GM12878 (cell line): ENCODE data around the gene PID1. TPM values are rescaled to one million over a fixed set of nuclear protein-coding genes. Genes with fewer than 3 reads are reported as not detected.

Experiments
- ATAC-seq: fragments of 200-7000 bp; cut with Tn5 transposase; 3 replicates; pipeline ENCODE4 v1.9.1; 2020; ENCODE audit warnings: mild to moderate bottlenecking, moderate library complexity
- BruUV-seq: library from RNA; stranded (reverse); fragments of 400-500 nt; replicated peaks from 2 replicates; lab custom pipeline; 2021; lab: Mats Ljungman, UMichigan
- CTCF ChIA-PET: fragments of 300-600 bp; sonication (Branson Sonifier 250); formaldehyde crosslinking; extraction: SDS; loops from one replicate; lab custom pipeline; 2021; ENCODE audit warnings: inconsistent platforms; lab: Yijun Ruan, JAX
- POLR2A ChIA-PET: fragments of 350-600 bp; formaldehyde crosslinking; extraction: SDS; loops from one replicate; lab custom pipeline; 2021; ENCODE audit warnings: inconsistent platforms; lab: Charles Lee
- RAD21 ChIA-PET: fragments of 300-600 bp; sonication (Branson Sonifier 250); formaldehyde crosslinking; loops from one replicate; lab custom pipeline; 2023; ENCODE audit warnings: antibody characterized with exemption; ENCODE audit not compliant: unreplicated experiment; lab: Charles Lee
- SMC1A ChIA-PET: fragments of 300-600 bp; sonication (Branson Sonifier 250); formaldehyde crosslinking; loops from one replicate; lab custom pipeline; 2023; ENCODE audit not compliant: unreplicated experiment, uncharacterized antibody; lab: Charles Lee
- DNase-seq: peaks from one replicate; pipeline ENCODE4 v3.0.0-alpha.2; 2011; ENCODE audit warnings: low read depth, low spot score
- FAIRE-seq: peaks from 3 replicates; lab custom pipeline; 2011; peaks lifted over from hg19 to GRCh38; lab: Jason Lieb, UNC
- H2AFZ ChIP-seq: 2 replicates; pipeline ENCODE4 v1.6.0; 2011; ENCODE audit warnings: low read depth, low read length, control low read depth; ENCODE audit not compliant: control insufficient read depth
- H3K27ac ChIP-seq: 2 replicates; pipeline ENCODE4 v1.5.1; 2011; ENCODE audit warnings: control low read depth; ENCODE audit not compliant: control insufficient read depth, insufficient read depth
- H3K27me3 ChIP-seq, 2 experiments: replicated peaks in 1 of 2; 2 replicates each; pipeline versions ENCODE4 v1.6.0 to v1.6.1; 2011; ENCODE audit warnings: low read length in 1 of 2; ENCODE audit not compliant: control insufficient read depth in 2 of 2, insufficient read depth in 2 of 2
- H3K36me3 ChIP-seq, 2 experiments: 2 replicates each; pipeline ENCODE4 v1.5.1; 2011; ENCODE audit warnings: low read length in 1 of 2; ENCODE audit not compliant: control insufficient read depth in 2 of 2, insufficient read depth in 2 of 2
- H3K4me1 ChIP-seq: 2 replicates; pipeline ENCODE4 v1.6.1; 2011; ENCODE audit warnings: mild to moderate bottlenecking, low read length, moderate library complexity, mixed read lengths; ENCODE audit not compliant: control insufficient read depth, insufficient read depth
- H3K4me2 ChIP-seq: 2 replicates; pipeline ENCODE4 v1.6.0; 2011; ENCODE audit warnings: control low read depth; ENCODE audit not compliant: control insufficient read depth, insufficient read depth
- H3K4me3 ChIP-seq: fragments of 200-600 bp; sonication (generic); 2 replicates; pipeline ENCODE4 v1.5.1; 2016
- H3K79me2 ChIP-seq: 2 replicates; pipeline ENCODE4 v1.6.0; 2011; ENCODE audit warnings: low read length; ENCODE audit not compliant: control insufficient read depth, insufficient read depth
- H3K9ac ChIP-seq: 2 replicates; pipeline ENCODE4 v1.8.0; 2011; ENCODE audit warnings: low read length, control low read depth, mixed read lengths; ENCODE audit not compliant: control insufficient read depth, insufficient read depth
- H3K9me3 ChIP-seq: replicated peaks from 3 replicates; pipeline ENCODE4 v1.5.1; 2011; ENCODE audit warnings: mild to moderate bottlenecking, low read length; ENCODE audit not compliant: control insufficient read depth, insufficient read depth
- H4K20me1 ChIP-seq: 2 replicates; pipeline ENCODE4 v1.6.0; 2011; ENCODE audit not compliant: control insufficient read depth, insufficient read depth
- ATF7 ChIP-seq: fragments of 450-650 bp; IDR thresholded peaks from 2 replicates; pipeline ENCODE4 v1.6.1; 2016; ENCODE audit warnings: low read depth, mild to moderate bottlenecking
- CHD4 ChIP-seq: fragments of 200-600 bp; sonication (generic); IDR thresholded peaks from 2 replicates; pipeline ENCODE4 v1.6.1; 2016; ENCODE audit warnings: mild to moderate bottlenecking
- HDAC2 ChIP-seq: fragments of 200-600 bp; sonication (generic); IDR thresholded peaks from 2 replicates; pipeline ENCODE4 v1.6.1; 2017
- POLR2A ChIP-seq: IDR thresholded peaks from 2 replicates; pipeline ENCODE4 v1.6.1; 2011; ENCODE audit warnings: low read depth, mild to moderate bottlenecking, low read length
- POLR2AphosphoS2 ChIP-seq: IDR thresholded peaks from 2 replicates; pipeline ENCODE4 v1.6.1; 2011; ENCODE audit warnings: low read depth, mild to moderate bottlenecking, low read length, improper control_type of control experiment, moderate library complexity
- RELA ChIP-seq: fragments of 450-650 bp; IDR thresholded peaks from 2 replicates; pipeline ENCODE4 v1.8.0; 2014; ENCODE audit warnings: borderline replicate concordance; ENCODE audit not compliant: partially characterized antibody
- SMC3 ChIP-seq: IDR thresholded peaks from 2 replicates; pipeline ENCODE4 v1.6.1; 2011; ENCODE audit warnings: low read length, improper control_type of control experiment, borderline replicate concordance
- ZNF217 ChIP-seq: fragments of 450-650 bp; IDR thresholded peaks from 2 replicates; pipeline ENCODE4 v1.6.1; 2017; ENCODE audit warnings: antibody characterized with exemption, mild to moderate bottlenecking
- ZNF687 ChIP-seq: fragments of 450-650 bp; IDR thresholded peaks from 2 replicates; pipeline ENCODE4 v1.6.1; 2017; ENCODE audit warnings: mild to moderate bottlenecking, moderate library complexity
- ZSCAN29 ChIP-seq: fragments of 450-650 bp; IDR thresholded peaks from 2 replicates; pipeline ENCODE4 v1.6.1; 2017; ENCODE audit warnings: mild to moderate bottlenecking, moderate library complexity
- in situ Hi-C: fragments of 300-500 bp; cut with MboI; formaldehyde crosslinking; loops from 9 replicates; pipeline ENCODE4 v1.14.3; 2018; ENCODE audit warnings: mixed read lengths
- intact Hi-C: fragments of 100-400 bp; cut with micrococcal nuclease; formaldehyde crosslinking; loops from one replicate; pipeline ENCODE4 v1.14.2; 2022; ENCODE audit not compliant: unreplicated experiment
- polyA plus RNA-seq, 11 experiments: library from polyadenylated mRNA; depleted of rRNA in 4 of 11; unstranded in 6 of 11; stranded (reverse) in 5 of 11; fragments of >200 nt; fragmentation: Nextera tagmentation in 4 of 11; fragmentation: Illumina TruSeq in 1 of 11; extraction: Ambion mirVana in 4 of 11; extraction: Trizol in 1 of 11; gene quantifications; 1 replicate in 1 of 11; 2 replicates in 10 of 11; pipeline versions ENCODE4 v1.2.1 to v1.2.3, GENCODE V29; 2011 to 2016; ENCODE audit warnings: inconsistent platforms in 2 of 11, missing spikeins in 2 of 11, low read depth in 1 of 11
- total RNA-seq, 4 experiments: library from RNA; depleted of rRNA in 3 of 4; stranded (reverse); fragments of >200 nt in 3 of 4; fragmentation: Illumina TruSeq in 1 of 4; extraction: Trizol in 1 of 4; gene quantifications; 2 replicates each; pipeline versions ENCODE4 v1.2.1 to v1.2.3, GENCODE V29; 2013 to 2021
- TF ChIP-seq, protein P1 (sequence below): fragments of 150-350 bp; IDR thresholded peaks from 2 replicates; pipeline ENCODE4 v1.6.1; 2014; ENCODE audit warnings: mild to moderate bottlenecking, low read depth, low read length
- TF ChIP-seq, protein P2 (sequence below): IDR thresholded peaks from 2 replicates; pipeline ENCODE4 v1.6.1; 2012; ENCODE audit warnings: low read depth, low read length, improper control_type of control experiment
- TF ChIP-seq, protein P3 (sequence below): IDR thresholded peaks from 2 replicates; pipeline ENCODE4 v1.6.1; 2011; ENCODE audit warnings: low read depth, low read length, improper control_type of control experiment, borderline replicate concordance
- TF ChIP-seq, protein P4 (sequence below): IDR thresholded peaks from 2 replicates; pipeline ENCODE4 v1.6.1; 2012; ENCODE audit warnings: mild to moderate bottlenecking, low read depth, low read length

PID1 gene
- total and polyA plus RNA-seq, 10 of the 15 experiments (the other 5 are each of a cell fraction or from before 2014, with no cell fraction given): not detected

DNA sequence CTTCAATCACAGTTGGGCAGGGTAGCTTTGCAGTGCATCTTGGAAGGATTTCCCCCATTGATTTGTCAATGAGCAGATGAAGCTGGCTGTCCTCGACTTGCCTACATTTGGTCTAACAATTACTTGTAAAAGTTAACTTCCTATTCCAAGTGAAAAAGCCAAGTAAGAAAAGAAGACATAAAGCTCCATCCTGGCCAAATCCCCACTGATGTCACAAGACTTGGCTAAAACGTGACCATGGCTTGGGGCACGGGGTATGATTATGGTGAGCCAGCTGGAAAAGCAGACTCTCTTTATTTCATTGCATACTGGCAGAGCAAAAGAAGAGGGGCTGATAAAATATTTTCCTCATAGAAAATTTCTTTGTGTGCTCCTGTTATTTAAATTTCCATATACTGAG lies 25.4 kb upstream of the PID1 start (continued):
- TF ChIP-seq, protein P1, sequence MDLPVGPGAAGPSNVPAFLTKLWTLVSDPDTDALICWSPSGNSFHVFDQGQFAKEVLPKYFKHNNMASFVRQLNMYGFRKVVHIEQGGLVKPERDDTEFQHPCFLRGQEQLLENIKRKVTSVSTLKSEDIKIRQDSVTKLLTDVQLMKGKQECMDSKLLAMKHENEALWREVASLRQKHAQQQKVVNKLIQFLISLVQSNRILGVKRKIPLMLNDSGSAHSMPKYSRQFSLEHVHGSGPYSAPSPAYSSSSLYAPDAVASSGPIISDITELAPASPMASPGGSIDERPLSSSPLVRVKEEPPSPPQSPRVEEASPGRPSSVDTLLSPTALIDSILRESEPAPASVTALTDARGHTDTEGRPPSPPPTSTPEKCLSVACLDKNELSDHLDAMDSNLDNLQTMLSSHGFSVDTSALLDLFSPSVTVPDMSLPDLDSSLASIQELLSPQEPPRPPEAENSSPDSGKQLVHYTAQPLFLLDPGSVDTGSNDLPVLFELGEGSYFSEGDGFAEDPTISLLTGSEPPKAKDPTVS: no peak
- TF ChIP-seq SMC3 (no peak), ZNF687 (no peak), POLR2A (no peak), ATF7 (no peak)
- TF ChIP-seq, protein P2, sequence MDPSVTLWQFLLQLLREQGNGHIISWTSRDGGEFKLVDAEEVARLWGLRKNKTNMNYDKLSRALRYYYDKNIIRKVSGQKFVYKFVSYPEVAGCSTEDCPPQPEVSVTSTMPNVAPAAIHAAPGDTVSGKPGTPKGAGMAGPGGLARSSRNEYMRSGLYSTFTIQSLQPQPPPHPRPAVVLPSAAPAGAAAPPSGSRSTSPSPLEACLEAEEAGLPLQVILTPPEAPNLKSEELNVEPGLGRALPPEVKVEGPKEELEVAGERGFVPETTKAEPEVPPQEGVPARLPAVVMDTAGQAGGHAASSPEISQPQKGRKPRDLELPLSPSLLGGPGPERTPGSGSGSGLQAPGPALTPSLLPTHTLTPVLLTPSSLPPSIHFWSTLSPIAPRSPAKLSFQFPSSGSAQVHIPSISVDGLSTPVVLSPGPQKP: no peak

DNA sequence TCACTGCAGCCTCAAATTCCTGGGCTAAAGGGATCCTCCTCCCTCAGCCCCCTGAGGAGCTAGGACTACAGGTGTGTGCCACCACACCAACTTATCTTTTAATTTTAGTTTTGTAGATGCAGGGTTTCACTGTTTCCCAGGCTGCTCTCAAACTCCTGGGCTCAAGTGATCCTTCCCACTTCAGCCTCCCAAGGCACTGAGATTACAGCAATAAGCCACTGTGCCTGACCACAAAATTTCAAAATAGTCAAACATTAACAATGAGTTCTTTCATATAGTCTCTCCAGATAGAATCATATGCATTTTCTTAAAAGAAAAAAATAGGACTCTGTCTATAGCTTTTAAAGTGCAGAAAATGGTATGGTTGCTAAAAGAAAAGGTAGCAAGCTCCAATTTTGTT lies 24.9 kb upstream of the PID1 start:
- ChIA-PET RAD21 (no interaction called here), POLR2A (no interaction called here), SMC1A (no interaction called here), CTCF (no interaction called here)
- no peak for DNase-seq
- no peaks in the 10 kb centered on the region for H3K4me1 ChIP-seq
- H3K27me3 ChIP-seq: no peaks in the 10 kb centered on the region
- BruUV-seq: no TSS peak
- no peaks in the 10 kb centered on the region for H3K9me3 ChIP-seq
- no peak overlapping the region for H3K4me2 ChIP-seq
- H3K9ac ChIP-seq: no peak overlapping the region
- intact Hi-C loops (no loop called here), in situ Hi-C loops (no loop called here)
- no peak for FAIRE-seq
- no peaks in the 10 kb centered on the region for H3K36me3 ChIP-seq
- ATAC-seq: no peak
- H3K27ac ChIP-seq: no peak overlapping the region
- H2AFZ ChIP-seq: no peak overlapping the region
- no peaks in the 10 kb centered on the region for H4K20me1 ChIP-seq
- H3K79me2 ChIP-seq: no peaks in the 10 kb centered on the region
- no peak overlapping the region for H3K4me3 ChIP-seq
- no peak for TF ChIP-seq POLR2AphosphoS2
- TF ChIP-seq, protein P3, sequence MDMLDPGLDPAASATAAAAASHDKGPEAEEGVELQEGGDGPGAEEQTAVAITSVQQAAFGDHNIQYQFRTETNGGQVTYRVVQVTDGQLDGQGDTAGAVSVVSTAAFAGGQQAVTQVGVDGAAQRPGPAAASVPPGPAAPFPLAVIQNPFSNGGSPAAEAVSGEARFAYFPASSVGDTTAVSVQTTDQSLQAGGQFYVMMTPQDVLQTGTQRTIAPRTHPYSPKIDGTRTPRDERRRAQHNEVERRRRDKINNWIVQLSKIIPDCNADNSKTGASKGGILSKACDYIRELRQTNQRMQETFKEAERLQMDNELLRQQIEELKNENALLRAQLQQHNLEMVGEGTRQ: no peak
- no peak for TF ChIP-seq ZSCAN29
- no peak for TF ChIP-seq RELA
- TF ChIP-seq ZNF217: no peak
- TF ChIP-seq, protein P4, sequence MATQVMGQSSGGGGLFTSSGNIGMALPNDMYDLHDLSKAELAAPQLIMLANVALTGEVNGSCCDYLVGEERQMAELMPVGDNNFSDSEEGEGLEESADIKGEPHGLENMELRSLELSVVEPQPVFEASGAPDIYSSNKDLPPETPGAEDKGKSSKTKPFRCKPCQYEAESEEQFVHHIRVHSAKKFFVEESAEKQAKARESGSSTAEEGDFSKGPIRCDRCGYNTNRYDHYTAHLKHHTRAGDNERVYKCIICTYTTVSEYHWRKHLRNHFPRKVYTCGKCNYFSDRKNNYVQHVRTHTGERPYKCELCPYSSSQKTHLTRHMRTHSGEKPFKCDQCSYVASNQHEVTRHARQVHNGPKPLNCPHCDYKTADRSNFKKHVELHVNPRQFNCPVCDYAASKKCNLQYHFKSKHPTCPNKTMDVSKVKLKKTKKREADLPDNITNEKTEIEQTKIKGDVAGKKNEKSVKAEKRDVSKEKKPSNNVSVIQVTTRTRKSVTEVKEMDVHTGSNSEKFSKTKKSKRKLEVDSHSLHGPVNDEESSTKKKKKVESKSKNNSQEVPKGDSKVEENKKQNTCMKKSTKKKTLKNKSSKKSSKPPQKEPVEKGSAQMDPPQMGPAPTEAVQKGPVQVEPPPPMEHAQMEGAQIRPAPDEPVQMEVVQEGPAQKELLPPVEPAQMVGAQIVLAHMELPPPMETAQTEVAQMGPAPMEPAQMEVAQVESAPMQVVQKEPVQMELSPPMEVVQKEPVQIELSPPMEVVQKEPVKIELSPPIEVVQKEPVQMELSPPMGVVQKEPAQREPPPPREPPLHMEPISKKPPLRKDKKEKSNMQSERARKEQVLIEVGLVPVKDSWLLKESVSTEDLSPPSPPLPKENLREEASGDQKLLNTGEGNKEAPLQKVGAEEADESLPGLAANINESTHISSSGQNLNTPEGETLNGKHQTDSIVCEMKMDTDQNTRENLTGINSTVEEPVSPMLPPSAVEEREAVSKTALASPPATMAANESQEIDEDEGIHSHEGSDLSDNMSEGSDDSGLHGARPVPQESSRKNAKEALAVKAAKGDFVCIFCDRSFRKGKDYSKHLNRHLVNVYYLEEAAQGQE: no peak
- no peak for TF ChIP-seq CHD4
- TF ChIP-seq HDAC2: no peak
